ENCODE results near the gene TMEM201.
A peak's percentile ranks its signal among the peaks of the same experiment; 100 is the strongest.

TMEM201 gene

DNA sequence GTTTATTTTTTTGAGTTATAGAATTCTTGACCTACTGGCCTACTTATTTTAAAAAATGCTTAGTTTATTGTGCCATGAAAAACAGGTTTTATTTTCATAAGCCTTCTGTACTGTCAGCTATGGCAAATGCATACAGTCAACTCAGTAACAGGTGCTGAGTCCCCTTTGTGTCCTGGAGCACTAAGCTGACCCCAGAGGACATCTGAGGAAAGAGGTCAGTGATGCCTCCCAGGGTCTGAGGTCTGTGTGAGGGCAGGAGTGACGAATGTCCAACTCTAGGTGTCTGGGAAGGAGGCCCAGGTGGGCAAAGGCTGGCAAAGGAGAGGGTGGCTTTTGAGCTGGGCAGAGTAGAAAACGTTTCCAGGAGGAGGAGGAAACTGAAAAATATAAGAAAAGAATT, 7.8 kb upstream of the TMEM201 start:
- DNase-seq (ENCODE audit: low read depth) = no peak
- TF ChIP-seq, protein P1, sequence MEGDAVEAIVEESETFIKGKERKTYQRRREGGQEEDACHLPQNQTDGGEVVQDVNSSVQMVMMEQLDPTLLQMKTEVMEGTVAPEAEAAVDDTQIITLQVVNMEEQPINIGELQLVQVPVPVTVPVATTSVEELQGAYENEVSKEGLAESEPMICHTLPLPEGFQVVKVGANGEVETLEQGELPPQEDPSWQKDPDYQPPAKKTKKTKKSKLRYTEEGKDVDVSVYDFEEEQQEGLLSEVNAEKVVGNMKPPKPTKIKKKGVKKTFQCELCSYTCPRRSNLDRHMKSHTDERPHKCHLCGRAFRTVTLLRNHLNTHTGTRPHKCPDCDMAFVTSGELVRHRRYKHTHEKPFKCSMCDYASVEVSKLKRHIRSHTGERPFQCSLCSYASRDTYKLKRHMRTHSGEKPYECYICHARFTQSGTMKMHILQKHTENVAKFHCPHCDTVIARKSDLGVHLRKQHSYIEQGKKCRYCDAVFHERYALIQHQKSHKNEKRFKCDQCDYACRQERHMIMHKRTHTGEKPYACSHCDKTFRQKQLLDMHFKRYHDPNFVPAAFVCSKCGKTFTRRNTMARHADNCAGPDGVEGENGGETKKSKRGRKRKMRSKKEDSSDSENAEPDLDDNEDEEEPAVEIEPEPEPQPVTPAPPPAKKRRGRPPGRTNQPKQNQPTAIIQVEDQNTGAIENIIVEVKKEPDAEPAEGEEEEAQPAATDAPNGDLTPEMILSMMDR (conservative IDR thresholded peaks at IDR 0.05; ENCODE audit: low read depth, low read length) = no peak
- H3K4me3 ChIP-seq (ENCODE audit: low read length) = no peak overlapping the region

DNA sequence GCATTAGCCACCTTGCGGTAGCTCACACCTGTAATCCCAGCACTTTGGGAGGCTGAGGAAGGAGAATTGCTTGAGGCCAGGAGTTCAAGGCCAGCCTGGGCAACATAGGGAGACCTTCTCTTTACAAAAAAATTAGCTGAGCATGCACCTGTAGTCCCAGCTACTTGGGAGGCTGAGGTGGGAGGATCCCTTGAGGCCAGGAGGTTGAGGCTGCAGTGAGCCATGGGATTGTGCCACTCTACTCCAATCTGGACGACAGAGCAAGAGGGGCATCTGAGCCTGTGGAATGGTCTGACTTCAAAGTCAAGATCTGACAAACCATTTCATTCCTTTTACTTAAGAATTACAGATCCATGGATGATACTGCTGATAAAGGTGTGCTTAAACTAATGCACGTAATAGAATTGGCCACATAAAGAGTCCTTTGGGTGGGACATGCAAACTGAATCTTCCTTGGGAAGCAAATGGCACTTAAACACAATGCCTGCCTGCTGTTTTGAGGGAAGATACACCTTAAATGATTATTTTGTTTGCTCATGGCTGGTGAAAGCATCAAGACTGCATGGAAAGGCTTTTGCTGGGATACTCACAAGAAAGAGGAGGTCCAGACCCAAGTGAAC, 2.5 kb upstream of the TMEM201 start:
- TF ChIP-seq, protein P1 (conservative IDR thresholded peaks at IDR 0.05; ENCODE audit: low read depth, low read length) = no peak
- H3K4me3 ChIP-seq (ENCODE audit: low read length) = no peak overlapping the region
- no peak for DNase-seq (ENCODE audit: low read depth)

DNA sequence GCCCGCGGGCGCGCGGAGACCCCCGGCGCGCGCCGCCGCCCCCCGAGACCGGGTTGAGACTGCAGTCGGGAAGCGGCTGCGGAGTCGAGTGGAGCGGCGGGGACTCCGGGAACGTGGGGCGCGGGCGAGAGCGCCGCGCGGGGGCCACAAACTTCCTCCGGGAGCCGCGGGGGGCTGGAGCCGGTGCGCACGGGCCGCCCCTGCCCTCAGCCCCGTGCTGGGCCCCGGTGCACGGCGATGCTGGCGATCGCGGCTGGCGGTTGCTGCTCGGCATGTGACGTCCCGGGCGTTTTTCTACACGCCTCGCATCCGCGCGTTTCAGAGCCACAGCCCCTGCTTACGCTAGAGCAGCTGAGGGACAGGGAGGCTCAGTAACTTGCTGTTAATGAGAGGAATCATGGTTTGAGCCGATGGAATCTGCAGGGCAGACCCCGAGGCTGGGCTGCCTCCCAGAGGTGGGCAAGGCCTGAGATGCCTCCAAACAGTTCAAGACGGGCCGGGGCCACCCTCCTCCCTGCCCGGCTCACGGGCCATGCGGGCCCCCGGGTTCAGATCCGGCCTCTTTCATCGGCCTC, 520 bp downstream of the TMEM201 start:
- TF ChIP-seq, protein P1 (conservative IDR thresholded peaks at IDR 0.05; ENCODE audit: low read depth, low read length) = no peak
- no peak for DNase-seq (ENCODE audit: low read depth)
- peak overlapping the region; percentile 66 for H3K4me3 ChIP-seq (ENCODE audit: low read length)

DNA sequence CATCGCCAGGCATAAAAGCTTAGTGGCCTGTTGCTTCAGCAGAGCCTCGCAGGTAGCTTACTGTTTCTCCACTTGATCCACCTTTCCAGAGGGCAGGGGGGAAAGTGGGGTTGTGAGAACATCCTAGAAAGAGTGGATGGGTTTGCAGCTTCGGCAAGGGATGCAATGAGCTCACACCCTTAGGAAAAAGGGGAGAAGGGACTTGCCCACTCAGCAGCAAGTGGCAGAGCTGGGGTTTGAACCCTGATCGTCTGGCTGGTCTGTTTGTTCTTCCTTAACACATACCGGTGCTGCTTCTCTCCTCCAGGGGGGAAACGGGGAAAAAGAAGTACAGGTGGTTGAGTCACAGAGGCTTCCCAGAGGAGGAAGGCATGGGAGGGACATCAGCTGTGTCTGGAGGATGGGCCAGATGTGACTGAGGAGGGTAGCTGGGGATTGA, 1.0 kb downstream of the TMEM201 start:
- H3K4me3 ChIP-seq (ENCODE audit: low read length) = peak overlapping the region; percentile 66
- DNase-seq (ENCODE audit: low read depth) = no peak
- TF ChIP-seq, protein P1 (conservative IDR thresholded peaks at IDR 0.05; ENCODE audit: low read depth, low read length) = no peak

DNA sequence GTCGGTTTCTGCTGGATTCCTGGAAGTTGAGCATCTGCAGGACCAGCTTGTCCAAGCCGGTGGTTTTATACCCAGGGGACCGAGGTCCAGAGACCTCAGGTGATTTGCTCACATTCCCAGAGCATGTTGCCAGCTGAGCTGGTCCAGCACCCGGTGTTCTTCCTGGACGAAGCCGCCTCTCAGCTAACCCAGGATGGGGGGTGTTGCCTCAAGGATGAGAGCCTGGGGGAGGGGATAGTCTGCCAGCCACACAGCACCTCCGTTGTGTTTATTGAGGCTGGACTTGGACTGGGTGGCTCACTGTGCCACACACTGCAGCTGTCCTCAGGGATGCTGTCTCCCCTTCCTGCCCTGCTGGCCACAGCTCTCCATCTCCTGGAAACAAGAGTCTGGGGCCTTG, 1.5 kb downstream of the TMEM201 start:
- no peak overlapping the region for H3K4me3 ChIP-seq (ENCODE audit: low read length)
- DNase-seq (ENCODE audit: low read depth) = no peak

DNA sequence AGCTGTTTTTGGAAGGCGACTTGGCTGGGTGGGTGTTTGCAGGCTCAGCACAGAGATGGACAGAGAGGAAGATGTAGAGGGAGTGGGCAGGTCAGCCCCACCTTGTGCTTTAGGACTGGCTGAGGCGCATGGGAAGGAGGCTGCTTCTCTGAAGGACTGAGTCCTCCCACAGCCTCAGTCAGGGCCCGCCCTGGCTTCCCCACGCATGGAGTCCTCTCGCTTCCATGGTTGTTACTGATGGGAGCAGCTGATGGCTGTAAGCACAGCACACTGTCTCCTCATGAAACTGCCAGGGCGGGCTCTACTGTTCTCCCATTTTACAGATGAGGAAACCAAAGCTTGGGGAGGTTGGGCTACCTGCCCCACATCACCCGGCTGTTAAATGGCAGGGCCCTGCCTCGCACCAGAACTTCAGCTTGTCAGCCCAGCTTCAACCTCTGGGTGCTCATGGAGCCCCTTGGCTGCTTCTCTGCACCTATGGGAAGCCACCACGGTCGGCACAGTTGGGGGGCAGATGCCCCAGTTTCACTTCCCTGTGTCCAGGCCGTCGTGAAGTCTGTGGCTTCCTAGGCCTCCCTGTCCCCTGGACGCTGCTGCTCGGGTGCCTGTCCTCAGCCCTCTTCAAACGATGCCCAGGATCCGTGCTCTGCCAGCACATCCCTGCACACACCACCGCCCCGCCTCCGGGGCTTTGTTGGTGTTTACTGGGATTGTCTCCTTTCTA, 2.4 kb downstream of the TMEM201 start:
- TF ChIP-seq, protein P1 (conservative IDR thresholded peaks at IDR 0.05; ENCODE audit: low read depth, low read length) = no peak
- no peak for DNase-seq (ENCODE audit: low read depth)
- H3K4me3 ChIP-seq (ENCODE audit: low read length) = no peak overlapping the region

More for the DNA sequence above, 1.5 kb downstream of the TMEM201 start:
- TF ChIP-seq, protein P1 (conservative IDR thresholded peaks at IDR 0.05; ENCODE audit: low read depth, low read length) = no peak

Data from retinal pigment epithelial cell (primary cell).